ENCODE data around the gene CACNA2D2. TPM values are rescaled to one million over a fixed set of nuclear protein-coding genes. Genes with fewer than 3 reads are reported as not detected.

Gene CACNA2D2
- total and polyA plus RNA-seq, 2 of the 13 experiments (the other 11 are each of a cell fraction or from before 2014, with no cell fraction given) = not detected

DNA sequence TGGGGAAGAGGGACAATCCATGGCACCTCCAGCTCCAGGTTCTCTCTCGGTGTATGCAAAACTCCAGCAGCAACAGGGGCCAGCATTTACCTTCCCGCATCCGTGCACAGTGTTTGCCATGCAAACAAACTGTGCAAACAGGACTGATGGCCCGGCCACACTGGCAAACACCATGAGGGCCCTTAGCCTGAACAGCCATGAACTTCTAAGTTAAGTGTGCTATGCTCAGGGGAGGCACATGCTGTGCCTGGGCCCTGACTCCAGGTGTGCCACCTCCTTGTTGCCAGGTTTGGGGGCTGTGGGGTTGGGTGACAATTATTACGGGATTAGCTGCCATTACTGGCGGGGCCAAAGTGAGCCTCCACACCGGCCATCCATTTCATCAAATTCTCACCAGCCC, 57.5 kb downstream of the CACNA2D2 start (continued):
- TF ChIP-seq, protein P1, sequence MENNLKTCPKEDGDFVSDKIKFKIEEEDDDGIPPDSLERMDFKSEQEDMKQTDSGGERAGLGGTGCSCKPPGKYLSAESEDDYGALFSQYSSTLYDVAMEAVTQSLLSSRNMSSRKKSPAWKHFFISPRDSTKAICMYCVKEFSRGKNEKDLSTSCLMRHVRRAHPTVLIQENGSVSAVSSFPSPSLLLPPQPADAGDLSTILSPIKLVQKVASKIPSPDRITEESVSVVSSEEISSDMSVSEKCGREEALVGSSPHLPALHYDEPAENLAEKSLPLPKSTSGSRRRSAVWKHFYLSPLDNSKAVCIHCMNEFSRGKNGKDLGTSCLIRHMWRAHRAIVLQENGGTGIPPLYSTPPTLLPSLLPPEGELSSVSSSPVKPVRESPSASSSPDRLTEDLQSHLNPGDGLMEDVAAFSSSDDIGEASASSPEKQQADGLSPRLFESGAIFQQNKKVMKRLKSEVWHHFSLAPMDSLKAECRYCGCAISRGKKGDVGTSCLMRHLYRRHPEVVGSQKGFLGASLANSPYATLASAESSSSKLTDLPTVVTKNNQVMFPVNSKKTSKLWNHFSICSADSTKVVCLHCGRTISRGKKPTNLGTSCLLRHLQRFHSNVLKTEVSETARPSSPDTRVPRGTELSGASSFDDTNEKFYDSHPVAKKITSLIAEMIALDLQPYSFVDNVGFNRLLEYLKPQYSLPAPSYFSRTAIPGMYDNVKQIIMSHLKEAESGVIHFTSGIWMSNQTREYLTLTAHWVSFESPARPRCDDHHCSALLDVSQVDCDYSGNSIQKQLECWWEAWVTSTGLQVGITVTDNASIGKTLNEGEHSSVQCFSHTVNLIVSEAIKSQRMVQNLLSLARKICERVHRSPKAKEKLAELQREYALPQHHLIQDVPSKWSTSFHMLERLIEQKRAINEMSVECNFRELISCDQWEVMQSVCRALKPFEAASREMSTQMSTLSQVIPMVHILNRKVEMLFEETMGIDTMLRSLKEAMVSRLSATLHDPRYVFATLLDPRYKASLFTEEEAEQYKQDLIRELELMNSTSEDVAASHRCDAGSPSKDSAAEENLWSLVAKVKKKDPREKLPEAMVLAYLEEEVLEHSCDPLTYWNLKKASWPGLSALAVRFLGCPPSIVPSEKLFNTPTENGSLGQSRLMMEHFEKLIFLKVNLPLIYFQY (CRISPR knock-in tag; IDR thresholded peaks at IDR 0.05; ENCODE audit: borderline replicate concordance) = peak; percentile 66; the same call in 1 of the 2 replicates
- TF ChIP-seq HNRNPUL1 (IDR thresholded peaks at IDR 0.05; ENCODE audit: low read depth, low read length) = no peak
- TF ChIP-seq, protein P2, sequence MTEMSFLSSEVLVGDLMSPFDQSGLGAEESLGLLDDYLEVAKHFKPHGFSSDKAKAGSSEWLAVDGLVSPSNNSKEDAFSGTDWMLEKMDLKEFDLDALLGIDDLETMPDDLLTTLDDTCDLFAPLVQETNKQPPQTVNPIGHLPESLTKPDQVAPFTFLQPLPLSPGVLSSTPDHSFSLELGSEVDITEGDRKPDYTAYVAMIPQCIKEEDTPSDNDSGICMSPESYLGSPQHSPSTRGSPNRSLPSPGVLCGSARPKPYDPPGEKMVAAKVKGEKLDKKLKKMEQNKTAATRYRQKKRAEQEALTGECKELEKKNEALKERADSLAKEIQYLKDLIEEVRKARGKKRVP (CRISPR knock-in tag; IDR thresholded peaks at IDR 0.05) = peak in 1 of 2 experiments; percentile 45; a peak in 1 of 4 replicates
- no peak for TF ChIP-seq ZNF558 (CRISPR knock-in tag; IDR thresholded peaks at IDR 0.05; ENCODE audit: borderline replicate concordance)
- 0 out of 2 replicates have a peak, but pooled peaks have one; percentile 42 for TF ChIP-seq POGZ (CRISPR knock-in tag; IDR thresholded peaks at IDR 0.05)
- TF ChIP-seq HDAC2 (CRISPR knock-in tag; IDR thresholded peaks at IDR 0.05) = peak; percentile 96
- peak; percentile 59 for TF ChIP-seq PHF21A (CRISPR knock-in tag; IDR thresholded peaks at IDR 0.05)
- TF ChIP-seq, protein P3, sequence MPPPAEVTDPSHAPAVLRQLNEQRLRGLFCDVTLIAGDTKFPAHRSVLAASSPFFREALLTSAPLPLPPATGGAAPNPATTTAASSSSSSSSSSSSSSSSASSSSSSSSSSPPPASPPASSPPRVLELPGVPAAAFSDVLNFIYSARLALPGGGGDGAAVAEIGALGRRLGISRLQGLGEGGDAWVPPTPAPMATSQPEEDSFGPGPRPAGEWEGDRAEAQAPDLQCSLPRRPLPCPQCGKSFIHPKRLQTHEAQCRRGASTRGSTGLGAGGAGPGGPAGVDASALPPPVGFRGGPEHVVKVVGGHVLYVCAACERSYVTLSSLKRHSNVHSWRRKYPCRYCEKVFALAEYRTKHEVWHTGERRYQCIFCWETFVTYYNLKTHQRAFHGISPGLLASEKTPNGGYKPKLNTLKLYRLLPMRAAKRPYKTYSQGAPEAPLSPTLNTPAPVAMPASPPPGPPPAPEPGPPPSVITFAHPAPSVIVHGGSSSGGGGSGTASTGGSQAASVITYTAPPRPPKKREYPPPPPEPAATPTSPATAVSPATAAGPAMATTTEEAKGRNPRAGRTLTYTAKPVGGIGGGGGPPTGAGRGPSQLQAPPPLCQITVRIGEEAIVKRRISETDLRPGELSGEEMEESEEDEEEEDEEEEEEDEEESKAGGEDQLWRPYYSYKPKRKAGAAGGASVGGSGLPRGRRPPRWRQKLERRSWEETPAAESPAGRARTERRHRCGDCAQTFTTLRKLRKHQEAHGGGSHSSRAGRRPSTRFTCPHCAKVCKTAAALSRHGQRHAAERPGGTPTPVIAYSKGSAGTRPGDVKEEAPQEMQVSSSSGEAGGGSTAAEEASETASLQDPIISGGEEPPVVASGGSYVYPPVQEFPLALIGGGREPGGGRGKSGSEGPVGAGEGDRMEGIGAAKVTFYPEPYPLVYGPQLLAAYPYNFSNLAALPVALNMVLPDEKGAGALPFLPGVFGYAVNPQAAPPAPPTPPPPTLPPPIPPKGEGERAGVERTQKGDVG (CRISPR knock-in tag; IDR thresholded peaks at IDR 0.05; ENCODE audit: borderline replicate concordance) = no peak
- TF ChIP-seq DMAP1 (CRISPR knock-in tag; IDR thresholded peaks at IDR 0.05) = 0 out of 2 replicates have a peak, but pooled peaks have one; percentile 31
- TF ChIP-seq ARNTL (CRISPR knock-in tag; IDR thresholded peaks at IDR 0.05) = peak; percentile 70
- TF ChIP-seq HNF4G (IDR thresholded peaks at IDR 0.05; ENCODE audit: borderline replicate concordance, low read depth, low read length) = no peak
- peak; percentile 24; the same call in 1 of the 2 replicates for TF ChIP-seq HNF4G (CRISPR knock-in tag; IDR thresholded peaks at IDR 0.05; ENCODE audit: borderline replicate concordance, low read depth)
- no peak for TF ChIP-seq SSRP1 (CRISPR knock-in tag; IDR thresholded peaks at IDR 0.05)
- 0 out of 2 replicates have a peak, but pooled peaks have one; percentile 23 for TF ChIP-seq TP53 (CRISPR knock-in tag; conservative IDR thresholded peaks at IDR 0.05)
- TF ChIP-seq ZNF761 (CRISPR knock-in tag; conservative IDR thresholded peaks at IDR 0.05) = no peak
- TF ChIP-seq, protein P4, sequence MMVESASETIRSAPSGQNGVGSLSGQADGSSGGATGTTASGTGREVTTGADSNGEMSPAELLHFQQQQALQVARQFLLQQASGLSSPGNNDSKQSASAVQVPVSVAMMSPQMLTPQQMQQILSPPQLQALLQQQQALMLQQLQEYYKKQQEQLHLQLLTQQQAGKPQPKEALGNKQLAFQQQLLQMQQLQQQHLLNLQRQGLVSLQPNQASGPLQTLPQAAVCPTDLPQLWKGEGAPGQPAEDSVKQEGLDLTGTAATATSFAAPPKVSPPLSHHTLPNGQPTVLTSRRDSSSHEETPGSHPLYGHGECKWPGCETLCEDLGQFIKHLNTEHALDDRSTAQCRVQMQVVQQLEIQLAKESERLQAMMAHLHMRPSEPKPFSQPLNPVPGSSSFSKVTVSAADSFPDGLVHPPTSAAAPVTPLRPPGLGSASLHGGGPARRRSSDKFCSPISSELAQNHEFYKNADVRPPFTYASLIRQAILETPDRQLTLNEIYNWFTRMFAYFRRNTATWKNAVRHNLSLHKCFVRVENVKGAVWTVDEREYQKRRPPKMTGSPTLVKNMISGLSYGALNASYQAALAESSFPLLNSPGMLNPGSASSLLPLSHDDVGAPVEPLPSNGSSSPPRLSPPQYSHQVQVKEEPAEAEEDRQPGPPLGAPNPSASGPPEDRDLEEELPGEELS (CRISPR knock-in tag; IDR thresholded peaks at IDR 0.05) = peak; percentile 91
- peak; percentile 88 for TF ChIP-seq TARDBP (CRISPR knock-in tag; IDR thresholded peaks at IDR 0.05)
- peak; percentile 67; the same call in 1 of the 2 replicates for TF ChIP-seq HIVEP1 (CRISPR knock-in tag; IDR thresholded peaks at IDR 0.05)
- 0 out of 2 replicates have a peak, but pooled peaks have one; percentile 57 for TF ChIP-seq ZNF431 (CRISPR knock-in tag; IDR thresholded peaks at IDR 0.05; ENCODE audit: borderline replicate concordance, low read depth)
- no peak for TF ChIP-seq ZBTB7A (CRISPR knock-in tag; IDR thresholded peaks at IDR 0.05)
- TF ChIP-seq FOSL2 (CRISPR knock-in tag; IDR thresholded peaks at IDR 0.05) = peak; percentile 58; the same call in 1 of the 2 replicates

Data from HepG2 (cell line).